CD14-positive monocyte (primary cell): ENCODE results near the gene AGAP1. TPM values are rescaled to one million over a fixed set of nuclear protein-coding genes. Genes with fewer than 3 reads are reported as not detected.

Source experiments
- DNase-seq, 3 donors: peaks; one replicate each; pipeline ENCODE4 v3.0.0-alpha.2; 2011 to 2022
- H2AFZ ChIP-seq: 2 replicates; pipeline ENCODE4 v1.6.0; 2012; ENCODE audit warnings: mild to moderate bottlenecking, low read depth, low read length, inconsistent platforms; ENCODE audit not compliant: insufficient read depth, poor library complexity, severe bottlenecking
- H3K27ac ChIP-seq, 2 donors: 1 replicate in 1 of 2; 2 replicates in 1 of 2; pipeline ENCODE4 v1.5.1; 2012 to 2013; ENCODE audit warnings: low read length in 2 of 2, control low read depth in 1 of 2, inconsistent platforms in 1 of 2, low read depth in 1 of 2, mild to moderate bottlenecking in 1 of 2
- H3K27me3 ChIP-seq, 2 donors: one replicate each; pipeline versions ENCODE4 v1.6.0 to v1.6.1; 2011 to 2013; ENCODE audit warnings: low read length in 2 of 2; ENCODE audit not compliant: control insufficient read depth in 2 of 2, insufficient read depth in 2 of 2
- H3K36me3 ChIP-seq, 2 donors: replicated peaks in 1 of 2; 1 replicate in 1 of 2; 2 replicates in 1 of 2; pipeline versions ENCODE4 v1.5.1 to v1.6.1; 2012 to 2013; ENCODE audit warnings: low read length in 2 of 2, control low read depth in 1 of 2, inconsistent platforms in 1 of 2, mild to moderate bottlenecking in 1 of 2; ENCODE audit not compliant: insufficient read depth in 2 of 2, control insufficient read depth in 1 of 2
- H3K4me1 ChIP-seq, 2 donors: 1 replicate in 1 of 2; 2 replicates in 1 of 2; pipeline versions ENCODE4 v1.5.1 to v1.6.1; 2012 to 2013; ENCODE audit warnings: low read length in 2 of 2, control low read depth in 1 of 2, inconsistent platforms in 1 of 2, mild to moderate bottlenecking in 1 of 2, moderate library complexity in 1 of 2; ENCODE audit not compliant: insufficient read depth in 2 of 2, control insufficient read depth in 1 of 2
- H3K4me2 ChIP-seq: replicated peaks from 2 replicates; pipeline ENCODE3; 2012; ENCODE audit warnings: low read length, moderate library complexity, mild to moderate bottlenecking; ENCODE audit not compliant: poor library complexity, severe bottlenecking; ENCODE audit errors: extremely low read depth
- H3K4me3 ChIP-seq, 3 experiments: fragments of 200-600 bp in 1 of 3; sonication (generic) in 1 of 3; replicated peaks in 1 of 3; 1 replicate in 2 of 3; 2 replicates in 1 of 3; pipeline ENCODE4 v1.5.1; 2011 to 2013; ENCODE audit warnings: low read length in 3 of 3, mild to moderate bottlenecking in 3 of 3, control low read depth in 2 of 3, low read depth in 2 of 3, inconsistent platforms in 1 of 3, moderate library complexity in 1 of 3
- H3K79me2 ChIP-seq: 2 replicates; pipeline ENCODE4 v1.6.0; 2012; ENCODE audit warnings: mild to moderate bottlenecking, control low read depth, inconsistent platforms, low read length, moderate library complexity; ENCODE audit not compliant: insufficient read depth
- H3K9ac ChIP-seq: 2 replicates; pipeline ENCODE4 v1.6.0; 2017; ENCODE audit warnings: low read length, mild to moderate bottlenecking; ENCODE audit not compliant: insufficient read depth, poor library complexity, severe bottlenecking
- H3K9me3 ChIP-seq, 2 donors: replicated peaks in 1 of 2; 1 replicate in 1 of 2; 2 replicates in 1 of 2; pipeline versions ENCODE4 v1.5.1 to v1.6.1; 2012 to 2013; ENCODE audit warnings: low read length in 2 of 2, control low read depth in 1 of 2; ENCODE audit not compliant: control insufficient read depth in 1 of 2, insufficient read depth in 1 of 2
- H4K20me1 ChIP-seq: 2 replicates; pipeline ENCODE4 v1.6.0; 2012; ENCODE audit warnings: mild to moderate bottlenecking, low read length, control low read depth, moderate library complexity; ENCODE audit not compliant: insufficient read depth
- H3K27ac Mint-ChIP-seq, 7 donors: one replicate each; pipeline ENCODE4 v1.8.0; 2020; ENCODE audit warnings: mild to moderate bottlenecking in 7 of 7, mixed read lengths in 7 of 7, moderate library complexity in 6 of 7, inconsistent platforms in 2 of 7
- H3K27me3 Mint-ChIP-seq, 3 donors: one replicate each; pipeline ENCODE4 v1.8.0; 2021 to 2022; ENCODE audit warnings: low read depth in 3 of 3, mild to moderate bottlenecking in 3 of 3, mixed read lengths in 3 of 3, moderate library complexity in 3 of 3, inconsistent platforms in 1 of 3
- H3K36me3 Mint-ChIP-seq, 2 donors: one replicate each; pipeline ENCODE4 v1.8.0; 2020; ENCODE audit warnings: mixed read lengths in 2 of 2, inconsistent platforms in 1 of 2, mild to moderate bottlenecking in 1 of 2
- H3K4me1 Mint-ChIP-seq: one replicate; pipeline ENCODE4 v1.8.0; 2020; ENCODE audit warnings: mild to moderate bottlenecking, mixed read lengths
- H3K4me3 Mint-ChIP-seq, 2 donors: one replicate each; pipeline ENCODE4 v1.8.0; 2020; ENCODE audit warnings: mild to moderate bottlenecking in 2 of 2, mixed read lengths in 2 of 2, moderate library complexity in 1 of 2
- H3K9me3 Mint-ChIP-seq, 7 donors: one replicate each; pipeline ENCODE4 v1.8.0; 2020 to 2022; ENCODE audit warnings: mixed read lengths in 7 of 7, mild to moderate bottlenecking in 6 of 7, moderate library complexity in 6 of 7, inconsistent platforms in 2 of 7
- WGBS: methylation state at CpG from one replicate; pipeline ENCODE4 v1.1.5; 2013; ENCODE audit warnings: missing lambda C conversion rate; ENCODE audit not compliant: insufficient coverage; 5-methylcytosine and 5-hydroxymethylcytosine counted together
- intact Hi-C, 2 donors: fragments of 100-400 bp; cut with micrococcal nuclease; formaldehyde crosslinking; loops; one replicate each; pipeline versions ENCODE4 v1.15.0 to v1.15.1; 2023
- polyA plus RNA-seq, 3 donors: library from polyadenylated mRNA; depleted of rRNA in 1 of 3; unstranded in 2 of 3; stranded (reverse) in 1 of 3; fragments of 300-500 nt in 2 of 3; fragments of >200 nt in 1 of 3; fragmentation: Illumina TruSeq in 2 of 3; gene quantifications; 1 replicate in 2 of 3; 2 replicates in 1 of 3; pipeline ENCODE4 v1.2.3, GENCODE V29; 2012 to 2021
- TF ChIP-seq, protein P1 (sequence below): fragments of 200-600 bp; IDR thresholded peaks from one replicate; pipeline ENCODE4 v1.8.0; 2022; ENCODE audit warnings: antibody characterized with exemption, mild to moderate bottlenecking

Gene AGAP1
- polyA plus RNA-seq, 3 donors: 0.12 TPM; not detected in 2

DNA sequence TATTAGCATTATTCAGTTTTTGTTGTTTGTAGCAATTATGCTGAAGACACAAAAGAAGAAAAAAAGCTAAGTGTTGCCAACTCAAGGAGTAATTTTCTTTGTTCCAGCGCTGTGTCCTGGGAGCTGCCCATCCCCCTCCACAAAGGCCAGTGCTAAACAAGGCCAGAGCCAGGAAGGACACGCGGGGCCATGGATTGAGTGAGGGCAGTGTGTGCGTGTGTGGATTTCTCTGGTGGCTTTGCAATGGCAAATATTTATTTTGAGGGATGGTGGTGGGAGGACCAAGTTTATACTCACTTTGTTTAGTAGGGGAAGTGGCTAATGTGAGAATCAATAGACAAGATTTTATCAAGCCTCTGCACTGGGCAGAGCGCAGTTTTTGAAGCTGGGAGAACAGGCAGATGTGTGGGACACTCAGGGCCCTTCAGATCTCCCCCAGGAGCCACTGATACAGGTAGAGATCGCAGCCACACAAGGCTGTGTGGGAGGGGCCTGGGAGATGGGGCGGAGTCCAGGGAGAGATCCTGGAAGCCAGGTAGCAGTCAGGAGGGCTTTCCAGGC is 11.4 kb downstream of the AGAP1 start:
- H3K79me2 ChIP-seq: no peaks in the 10 kb centered on the region
- no peaks in the 10 kb centered on the region for H3K4me1 ChIP-seq
- Mint-ChIP-seq H3K4me1 (no peaks in the 10 kb centered on the region), H3K4me3 (no peak overlapping the region), H3K36me3 (no peaks in the 10 kb centered on the region), H3K9me3 (peaks cover 0 to 9% (median 0%) of the 10 kb centered on the region in 7 donors), H3K27ac (no peak overlapping the region), H3K27me3 (peaks cover 34 to 43% (median 37%) of the 10 kb centered on the region in 3 donors)
- peaks cover 0 to 9% of the 10 kb centered on the region in 2 donors for H3K9me3 ChIP-seq
- DNase-seq: no peak
- TF ChIP-seq, protein P1, sequence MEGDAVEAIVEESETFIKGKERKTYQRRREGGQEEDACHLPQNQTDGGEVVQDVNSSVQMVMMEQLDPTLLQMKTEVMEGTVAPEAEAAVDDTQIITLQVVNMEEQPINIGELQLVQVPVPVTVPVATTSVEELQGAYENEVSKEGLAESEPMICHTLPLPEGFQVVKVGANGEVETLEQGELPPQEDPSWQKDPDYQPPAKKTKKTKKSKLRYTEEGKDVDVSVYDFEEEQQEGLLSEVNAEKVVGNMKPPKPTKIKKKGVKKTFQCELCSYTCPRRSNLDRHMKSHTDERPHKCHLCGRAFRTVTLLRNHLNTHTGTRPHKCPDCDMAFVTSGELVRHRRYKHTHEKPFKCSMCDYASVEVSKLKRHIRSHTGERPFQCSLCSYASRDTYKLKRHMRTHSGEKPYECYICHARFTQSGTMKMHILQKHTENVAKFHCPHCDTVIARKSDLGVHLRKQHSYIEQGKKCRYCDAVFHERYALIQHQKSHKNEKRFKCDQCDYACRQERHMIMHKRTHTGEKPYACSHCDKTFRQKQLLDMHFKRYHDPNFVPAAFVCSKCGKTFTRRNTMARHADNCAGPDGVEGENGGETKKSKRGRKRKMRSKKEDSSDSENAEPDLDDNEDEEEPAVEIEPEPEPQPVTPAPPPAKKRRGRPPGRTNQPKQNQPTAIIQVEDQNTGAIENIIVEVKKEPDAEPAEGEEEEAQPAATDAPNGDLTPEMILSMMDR: no peak
- 65% methylated on average over 2 of the region's 7 CpGs for WGBS
- H3K4me3 ChIP-seq: no peak overlapping the region
- H3K9ac ChIP-seq: no peak overlapping the region
- no peak overlapping the region for H2AFZ ChIP-seq
- H3K36me3 ChIP-seq: no peaks in the 10 kb centered on the region
- intact Hi-C loops: no loop called here
- H4K20me1 ChIP-seq: no peaks in the 10 kb centered on the region
- peaks cover 11 to 36% of the 10 kb centered on the region in 2 donors for H3K27me3 ChIP-seq
- H3K4me2 ChIP-seq: no peak overlapping the region
- no peak overlapping the region for H3K27ac ChIP-seq

DNA sequence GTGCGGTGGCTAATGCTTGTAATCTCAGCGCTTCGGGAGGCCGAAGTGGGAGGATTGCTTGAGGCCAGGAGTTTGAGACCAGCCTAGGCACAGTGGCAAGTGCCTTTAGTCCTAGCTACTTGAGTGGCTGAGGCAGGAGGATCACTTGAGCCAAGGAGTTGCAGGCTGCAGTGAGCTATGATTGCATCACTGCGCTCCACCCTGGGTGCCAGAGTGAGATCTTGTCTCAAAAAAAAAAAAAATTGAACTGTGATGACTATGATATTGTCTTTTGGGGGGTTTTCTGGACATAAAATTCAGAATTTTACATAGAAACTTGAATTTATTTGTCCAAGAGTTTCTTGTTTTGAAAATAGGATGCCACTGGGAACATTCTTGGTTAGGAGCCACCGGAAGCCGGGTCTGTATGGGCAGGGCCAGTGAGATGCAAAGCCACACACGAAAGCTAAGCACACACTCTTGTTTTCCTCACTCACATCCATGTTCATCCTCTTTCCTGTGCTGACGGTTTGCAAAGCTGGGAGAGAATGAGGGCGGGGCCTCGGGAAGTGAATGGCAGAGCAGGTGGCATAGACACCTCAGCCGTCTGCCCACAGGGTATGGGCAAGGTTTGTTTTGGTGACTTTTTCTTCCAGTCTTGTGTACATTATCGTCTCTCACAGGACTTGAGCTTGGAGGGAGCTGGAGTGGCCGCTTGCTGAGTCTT is 12.6 kb downstream of the AGAP1 start:
- Histone ChIP-seq H3K4me3 (no peak overlapping the region), H3K4me2 (no peak overlapping the region), H3K27ac (no peak overlapping the region), H3K4me1 (no peaks in the 10 kb centered on the region), H3K9ac (no peak overlapping the region), H3K27me3 (peaks cover 8 to 24% of the 10 kb centered on the region in 2 donors), H2AFZ (no peak overlapping the region), H4K20me1 (no peaks in the 10 kb centered on the region), H3K9me3 (peaks cover 0 to 9% of the 10 kb centered on the region in 2 donors), H3K36me3 (no peaks in the 10 kb centered on the region), H3K79me2 (no peaks in the 10 kb centered on the region)
- Mint-ChIP-seq H3K36me3 (no peaks in the 10 kb centered on the region), H3K9me3 (peaks cover 0 to 14% (median 0%) of the 10 kb centered on the region in 7 donors), H3K4me3 (no peak overlapping the region), H3K27ac (no peak overlapping the region), H3K4me1 (no peaks in the 10 kb centered on the region), H3K27me3 (peaks cover 25 to 32% (median 28%) of the 10 kb centered on the region in 3 donors)
- intact Hi-C loops: no loop called here
- TF ChIP-seq, protein P1: no peak
- DNase-seq: no peak
- WGBS: 93% methylated on average over 11 of the region's 14 CpGs
